Spleen (tissue), 11 donors: ENCODE data around the gene FAM227A. TPM values are rescaled to one million over a fixed set of nuclear protein-coding genes. Genes with fewer than 3 reads are reported as not detected.

ENCODE experiments used
- DNase-seq: peaks from one replicate; pipeline ENCODE4 v3.0.0-alpha.2; 2020
- H3K27ac ChIP-seq, 8 donors: fragments of 200-600 bp; sonication (generic) in 7 of 8; 1 replicate in 4 of 8; 2 replicates in 4 of 8; pipeline versions ENCODE4 v1.5.0 to v1.8.0; 2016 to 2021; ENCODE audit warnings: inconsistent platforms in 4 of 8, mild to moderate bottlenecking in 4 of 8, moderate library complexity in 1 of 8
- H3K27me3 ChIP-seq, 7 donors: fragments of 200-600 bp; sonication (generic) in 6 of 7; replicated peaks in 1 of 7; 1 replicate in 4 of 7; 2 replicates in 3 of 7; pipeline versions ENCODE4 v1.5.0 to v1.8.0; 2016 to 2021; ENCODE audit warnings: inconsistent platforms in 3 of 7, mild to moderate bottlenecking in 1 of 7
- H3K36me3 ChIP-seq, 6 donors: fragments of 200-600 bp; sonication (generic) in 5 of 6; 1 replicate in 4 of 6; 2 replicates in 2 of 6; pipeline versions ENCODE4 v1.5.0 to v1.8.0; 2016 to 2021; ENCODE audit warnings: inconsistent platforms in 2 of 6
- H3K4me1 ChIP-seq, 6 donors: fragments of 200-600 bp; sonication (generic) in 5 of 6; 1 replicate in 3 of 6; 2 replicates in 3 of 6; pipeline versions ENCODE4 v1.5.0 to v1.8.0; 2016 to 2021; ENCODE audit warnings: inconsistent platforms in 3 of 6
- H3K4me3 ChIP-seq, 8 donors: fragments of 200-600 bp; sonication (generic) in 7 of 8; 1 replicate in 4 of 8; 2 replicates in 4 of 8; pipeline versions ENCODE4 v1.5.0 to v1.8.0; 2016 to 2021; ENCODE audit warnings: inconsistent platforms in 4 of 8, mild to moderate bottlenecking in 4 of 8, moderate library complexity in 2 of 8
- H3K9me3 ChIP-seq, 8 donors: fragments of 200-600 bp; sonication (generic) in 7 of 8; 1 replicate in 4 of 8; 2 replicates in 4 of 8; pipeline versions ENCODE4 v1.5.0 to v1.8.0; 2016 to 2021; ENCODE audit warnings: inconsistent platforms in 4 of 8
- POLR2A ChIP-seq, 3 donors: fragments of 450-650 bp; IDR thresholded peaks; one replicate each; pipeline ENCODE4 v1.5.1; 2017; ENCODE audit warnings: antibody characterized with exemption in 3 of 3, mild to moderate bottlenecking in 1 of 3
- POLR2AphosphoS5 ChIP-seq, 3 donors: sonication (generic); formaldehyde crosslinking; IDR thresholded peaks; one replicate each; pipeline ENCODE4 v1.5.1; 2017; ENCODE audit warnings: antibody characterized with exemption in 3 of 3
- WGBS, 5 donors: extraction: QIAGEN DNeasy Blood & Tissue Kit in 3 of 5; methylation state at CpG; one replicate each; pipeline versions ENCODE4 v1.1.5 to v1.1.7; 2013 to 2018; 5-methylcytosine and 5-hydroxymethylcytosine counted together
- intact Hi-C: fragments of 100-400 bp; cut with DNase I; formaldehyde crosslinking; loops from one replicate; pipeline ENCODE4 v1.15.0; 2023; ENCODE audit warnings: low total_unique reads
- polyA plus RNA-seq, 3 donors: library from polyadenylated mRNA; stranded (reverse); fragments of 200-250 nt; gene quantifications; one replicate each; pipeline ENCODE4 v1.2.1, GENCODE V29; 2013
- total RNA-seq, 7 donors: library from RNA; depleted of rRNA in 3 of 7; stranded (reverse); fragments of >200 nt in 3 of 7; fragmentation: NEBNext Ultra II Directional in 4 of 7; extraction: Animal tissue kit (Norgen Biotek cat#: 25700) in 4 of 7; gene quantifications; one replicate each; pipeline versions ENCODE4 v1.1.0 to v1.2.1, GENCODE V29; 2016 to 2021
- TF ChIP-seq, protein P1 (sequence below), 11 experiments: fragments of 200-600 bp in 7 of 11; fragments of 450-650 bp in 4 of 11; sonication (generic) in 4 of 11; IDR thresholded peaks in 8 of 11; conservative IDR thresholded peaks in 3 of 11; 1 replicate in 7 of 11; 2 replicates in 4 of 11; pipeline versions ENCODE4 v1.4.0 to v1.8.0; 2016 to 2021; ENCODE audit warnings: antibody characterized with exemption in 11 of 11, inconsistent platforms in 4 of 11, mild to moderate bottlenecking in 1 of 11
- donor health status: healthy with polysubstance abuse.
- donor health status: DM: no; HTN: no; CAD: no; lungs with moderate emphysema.
- donor health status: DM: no; HTN: no; CAD: no.
- donor health status: Bipolar disorder and iron deficiency.
- donor health status: healthy.
- donor health status: DM: no; HTN: no; CAD: no.
- donor health status: DM: yes; HTN: yes; CAD: no.

FAM227A gene
- total and polyA plus RNA-seq, 10 donors = 0.02 to 3.0 (median 0.26) TPM; not detected in 1

DNA sequence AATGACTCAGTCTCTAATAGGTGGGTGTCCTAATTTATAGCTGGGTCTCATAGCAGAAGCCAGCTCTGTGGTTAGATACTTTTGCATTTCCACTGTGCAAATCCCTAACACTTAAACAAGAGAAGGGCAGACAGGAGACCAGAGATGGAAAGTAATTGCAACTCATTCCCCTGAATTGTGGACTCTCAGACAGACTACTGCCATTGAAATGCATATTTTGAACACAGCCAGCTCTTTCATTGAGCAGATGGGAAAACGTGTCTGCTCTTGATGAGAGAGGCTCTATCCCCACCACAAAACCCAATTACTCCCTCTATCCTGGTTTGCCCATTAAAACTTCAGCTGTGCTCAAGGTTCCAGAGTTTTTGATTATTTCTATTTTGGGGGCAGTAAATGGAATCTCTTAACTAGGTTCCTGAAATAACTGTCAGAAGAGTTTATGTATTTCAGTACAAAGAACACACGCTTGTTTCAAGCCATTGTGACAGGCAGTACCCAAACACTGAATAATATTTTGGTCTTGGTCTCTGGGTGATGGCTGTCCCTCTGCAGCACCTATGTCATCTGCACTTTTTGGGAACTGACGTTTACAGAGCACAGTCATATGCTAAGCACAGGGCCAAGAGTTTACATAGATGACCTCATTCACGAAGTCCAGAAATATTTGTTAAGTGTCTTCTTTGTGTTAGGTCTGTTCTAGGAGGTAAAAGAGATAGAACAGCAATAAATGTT lies 41.7 kb downstream of the FAM227A start:
- intact Hi-C loops = no loop called here
- peak; percentile 2 for DNase-seq
- H3K27ac ChIP-seq = no peak overlapping the region
- WGBS, 5 donors = 63 to 86% (median 76%) methylated on average over 4 of the region's 4 CpGs
- H3K4me1 ChIP-seq = no peaks in the 10 kb centered on the region
- peaks cover 0 to 20% (median 13%) of the 10 kb centered on the region in 8 donors for H3K9me3 ChIP-seq
- no peak overlapping the region for H3K4me3 ChIP-seq
- H3K27me3 ChIP-seq = peaks cover 0 to 10% (median 0%) of the 10 kb centered on the region in 7 donors
- TF ChIP-seq, protein P1, sequence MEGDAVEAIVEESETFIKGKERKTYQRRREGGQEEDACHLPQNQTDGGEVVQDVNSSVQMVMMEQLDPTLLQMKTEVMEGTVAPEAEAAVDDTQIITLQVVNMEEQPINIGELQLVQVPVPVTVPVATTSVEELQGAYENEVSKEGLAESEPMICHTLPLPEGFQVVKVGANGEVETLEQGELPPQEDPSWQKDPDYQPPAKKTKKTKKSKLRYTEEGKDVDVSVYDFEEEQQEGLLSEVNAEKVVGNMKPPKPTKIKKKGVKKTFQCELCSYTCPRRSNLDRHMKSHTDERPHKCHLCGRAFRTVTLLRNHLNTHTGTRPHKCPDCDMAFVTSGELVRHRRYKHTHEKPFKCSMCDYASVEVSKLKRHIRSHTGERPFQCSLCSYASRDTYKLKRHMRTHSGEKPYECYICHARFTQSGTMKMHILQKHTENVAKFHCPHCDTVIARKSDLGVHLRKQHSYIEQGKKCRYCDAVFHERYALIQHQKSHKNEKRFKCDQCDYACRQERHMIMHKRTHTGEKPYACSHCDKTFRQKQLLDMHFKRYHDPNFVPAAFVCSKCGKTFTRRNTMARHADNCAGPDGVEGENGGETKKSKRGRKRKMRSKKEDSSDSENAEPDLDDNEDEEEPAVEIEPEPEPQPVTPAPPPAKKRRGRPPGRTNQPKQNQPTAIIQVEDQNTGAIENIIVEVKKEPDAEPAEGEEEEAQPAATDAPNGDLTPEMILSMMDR (IDR thresholded peaks at IDR 0.05 in 8 of 11, conservative IDR thresholded peaks at IDR 0.05 in 3 of 11) = no peak
- TF ChIP-seq POLR2AphosphoS5 (IDR thresholded peaks at IDR 0.05) (no peak), POLR2A (IDR thresholded peaks at IDR 0.05) (no peak)
- no peaks in the 10 kb centered on the region for H3K36me3 ChIP-seq

DNA sequence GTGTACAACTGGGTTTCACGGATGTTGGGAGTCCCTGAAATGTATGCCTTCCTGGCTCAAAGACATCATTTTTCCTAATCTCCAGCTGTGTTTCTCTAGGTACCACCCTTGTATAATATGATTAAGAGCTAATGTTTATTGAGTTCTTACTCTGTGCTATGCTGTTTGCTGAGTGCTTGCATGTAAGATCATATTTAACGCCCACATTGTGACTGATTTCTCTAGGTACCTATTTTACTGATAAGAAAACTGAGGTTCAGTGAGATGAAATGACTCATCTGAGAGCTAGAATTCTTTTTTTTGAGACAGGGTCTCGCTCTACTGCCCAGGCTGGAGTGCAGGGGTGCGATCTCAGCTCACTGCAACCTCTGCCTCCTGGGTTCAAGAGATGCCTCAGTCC lies 42.6 kb downstream of the FAM227A start:
- no peak for DNase-seq
- no peaks in the 10 kb centered on the region for H3K36me3 ChIP-seq
- H3K27ac ChIP-seq = no peak overlapping the region
- no peak overlapping the region for H3K4me3 ChIP-seq
- H3K27me3 ChIP-seq = peaks cover 0 to 6% (median 0%) of the 10 kb centered on the region in 7 donors
- intact Hi-C loops = no loop called here
- H3K4me1 ChIP-seq = no peaks in the 10 kb centered on the region
- TF ChIP-seq, protein P1 (IDR thresholded peaks at IDR 0.05 in 8 of 11, conservative IDR thresholded peaks at IDR 0.05 in 3 of 11) = no peak
- TF ChIP-seq POLR2A (IDR thresholded peaks at IDR 0.05) = no peak
- TF ChIP-seq POLR2AphosphoS5 (IDR thresholded peaks at IDR 0.05) = no peak
- peaks cover 0 to 13% (median 9%) of the 10 kb centered on the region in 8 donors for H3K9me3 ChIP-seq
- 73 to 86% (median 79%) methylated on average over 4 of the region's 4 CpGs for WGBS, 5 donors

DNA sequence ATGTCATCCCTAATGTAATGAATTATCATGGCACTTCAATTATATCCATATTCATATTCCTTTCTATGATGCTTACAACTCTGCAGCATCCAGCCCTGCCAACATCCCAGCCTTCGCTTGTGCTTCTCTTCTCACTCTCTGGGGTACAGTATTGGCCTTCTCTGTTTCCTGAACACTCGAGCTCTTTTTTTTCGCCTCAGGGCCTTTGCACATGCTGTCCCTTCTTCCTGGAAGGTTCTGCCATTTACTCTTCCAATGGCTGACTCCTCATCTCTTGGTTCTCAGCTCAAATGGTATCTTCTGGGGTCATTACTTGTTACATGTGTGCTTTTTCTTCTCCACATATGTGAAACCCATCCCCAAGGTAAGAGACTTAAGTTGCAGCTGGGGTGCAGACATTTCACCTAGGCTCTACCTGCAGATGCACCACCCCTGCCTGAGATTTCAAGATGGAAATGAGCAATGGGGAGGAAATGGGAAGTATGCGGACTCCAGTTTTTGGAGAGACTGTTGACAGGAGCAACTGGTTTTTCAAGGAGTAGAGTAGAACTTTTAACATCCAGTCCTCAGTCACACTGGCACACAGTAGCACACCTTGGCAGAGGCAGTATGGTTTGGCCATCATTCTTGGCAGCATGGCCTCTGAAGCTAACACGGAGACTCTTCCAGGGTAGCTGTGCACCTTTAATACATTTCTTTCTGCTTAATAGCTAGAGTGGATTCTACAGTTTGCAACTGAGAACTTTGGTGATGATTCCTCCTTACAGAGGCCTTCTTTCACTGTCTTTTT lies 43.8 kb downstream of the FAM227A start:
- TF ChIP-seq POLR2AphosphoS5 (IDR thresholded peaks at IDR 0.05) (no peak), POLR2A (IDR thresholded peaks at IDR 0.05) (no peak)
- TF ChIP-seq, protein P1 (IDR thresholded peaks at IDR 0.05 in 8 of 11, conservative IDR thresholded peaks at IDR 0.05 in 3 of 11) = no peak
- Histone ChIP-seq H3K36me3 (no peaks in the 10 kb centered on the region), H3K9me3 (peaks cover 0 to 1% (median 0%) of the 10 kb centered on the region in 8 donors), H3K4me1 (no peaks in the 10 kb centered on the region), H3K4me3 (no peak overlapping the region), H3K27me3 (peaks cover 0 to 6% (median 0%) of the 10 kb centered on the region in 7 donors), H3K27ac (no peak overlapping the region)
- intact Hi-C loops = no loop called here
- 83 to 92% (median 87%) methylated on average over 5 of the region's 5 CpGs for WGBS, 5 donors
- DNase-seq = peak; percentile 9

DNA sequence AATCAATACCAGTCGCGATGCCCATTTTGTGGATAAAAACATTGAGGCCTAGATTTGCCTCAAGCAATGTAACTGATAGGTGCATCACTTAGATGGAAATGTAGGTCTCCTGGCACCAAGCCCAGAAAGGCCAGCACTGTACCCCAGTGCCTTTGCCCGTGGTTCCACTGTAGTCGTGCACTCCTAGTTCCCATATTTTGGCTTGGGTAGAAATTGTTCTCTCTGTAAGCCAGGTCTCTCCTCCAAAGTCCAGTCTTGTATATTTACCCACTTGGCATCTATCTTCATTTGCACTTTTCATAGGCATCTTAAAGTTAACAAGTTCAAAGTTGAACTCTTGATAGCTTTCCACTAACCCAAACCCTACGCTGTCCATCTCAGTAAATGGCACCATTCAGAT lies 44.6 kb downstream of the FAM227A start:
- Histone ChIP-seq H3K27me3 (peaks cover 0 to 6% (median 0%) of the 10 kb centered on the region in 7 donors), H3K4me1 (no peaks in the 10 kb centered on the region), H3K4me3 (no peak overlapping the region), H3K9me3 (no peaks in the 10 kb centered on the region), H3K36me3 (no peaks in the 10 kb centered on the region), H3K27ac (no peak overlapping the region)
- intact Hi-C loops = no loop called here
- 93 to 97% (median 96%) methylated on average over 5 of the region's 5 CpGs for WGBS, 5 donors
- DNase-seq = peak; percentile 6
- TF ChIP-seq POLR2AphosphoS5 (IDR thresholded peaks at IDR 0.05) = no peak
- no peak for TF ChIP-seq POLR2A (IDR thresholded peaks at IDR 0.05)
- TF ChIP-seq, protein P1 (IDR thresholded peaks at IDR 0.05 in 8 of 11, conservative IDR thresholded peaks at IDR 0.05 in 3 of 11) = no peak
